ENCODE measurements around the gene ATP6V0A1.
"Not testable (repeated sequence)": the region's sequence is repeated elsewhere in the genome, so short reads cannot be mapped to it uniquely, and the experiment has no call there.

Gene ATP6V0A1

DNA sequence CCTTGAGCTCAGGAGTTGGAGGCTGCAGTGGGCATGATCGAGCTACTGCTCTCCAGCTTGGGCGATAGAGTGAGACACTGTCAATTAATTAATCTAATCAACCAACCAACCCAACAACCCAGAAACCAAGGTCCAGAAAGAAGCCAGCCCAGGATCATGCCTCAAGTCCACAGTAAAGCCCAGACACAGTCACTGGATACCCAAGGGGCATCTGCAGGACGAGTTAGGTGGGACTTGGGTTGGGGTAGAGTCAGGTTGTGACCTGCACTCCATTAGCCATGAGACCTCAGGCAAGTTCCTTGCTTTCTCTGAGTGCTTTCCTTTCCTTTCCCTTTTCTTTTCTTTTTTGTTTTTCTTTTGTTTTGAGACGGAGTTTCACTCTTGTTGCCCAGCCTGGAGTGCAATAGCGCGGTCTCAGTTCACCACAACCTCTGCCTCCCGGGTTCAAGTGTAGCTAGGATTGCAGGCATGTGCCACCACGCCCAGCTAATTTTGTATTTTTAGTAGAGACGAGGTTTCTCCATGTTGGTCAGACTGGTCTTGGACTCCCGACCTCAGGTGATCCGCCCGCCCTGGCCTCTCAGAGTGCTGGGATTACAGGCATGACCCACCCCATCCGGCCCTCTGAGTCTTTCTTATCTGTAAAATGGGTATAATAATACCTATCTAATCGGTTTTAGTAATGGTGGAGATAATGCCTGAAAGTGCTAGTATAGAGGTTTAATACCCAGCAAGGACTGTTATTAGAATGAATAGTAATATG is 90.5 kb downstream of the ATP6V0A1 start:
- no peak overlapping the region for H3K4me3 ChIP-seq (ENCODE audit: low read depth, low read length)
- in situ Hi-C loops (cut with HindIII; ENCODE audit: low sequenced_read_pairs) = no loop called here
- no peak for TF ChIP-seq CTCF (IDR thresholded peaks at IDR 0.05; ENCODE audit: low read depth, low read length, missing control alignments)
- no peak for DNase-seq (ENCODE audit: low read depth)

GRCh38 chr17:42552736-42553135 is 94.1 kb downstream of the ATP6V0A1 start, which contains the start of gene HSD17B1:
Gene HSD17B1 (plus strand): TSS chr17:42552923. CDS start chr17:42552934, 11 bp downstream.
- in situ Hi-C loops (cut with HindIII; ENCODE audit: low sequenced_read_pairs); DNase-seq (ENCODE audit: low read depth): not testable (repeated sequence)
- peak within 1 kb of the TSS; percentile 75 for H3K4me3 ChIP-seq (ENCODE audit: low read depth, low read length)

- no peak for DNase-seq (ENCODE audit: low read depth)
- peak overlapping the region; percentile 75 for H3K4me3 ChIP-seq (ENCODE audit: low read depth, low read length)
- in situ Hi-C loops (cut with HindIII; ENCODE audit: low sequenced_read_pairs) = no loop called here
- TF ChIP-seq CTCF (IDR thresholded peaks at IDR 0.05; ENCODE audit: low read depth, low read length, missing control alignments) = no peak
These were observed 94.6 kb downstream of the ATP6V0A1 start for GRCh38 chr17:42553161-42553818.

DNA sequence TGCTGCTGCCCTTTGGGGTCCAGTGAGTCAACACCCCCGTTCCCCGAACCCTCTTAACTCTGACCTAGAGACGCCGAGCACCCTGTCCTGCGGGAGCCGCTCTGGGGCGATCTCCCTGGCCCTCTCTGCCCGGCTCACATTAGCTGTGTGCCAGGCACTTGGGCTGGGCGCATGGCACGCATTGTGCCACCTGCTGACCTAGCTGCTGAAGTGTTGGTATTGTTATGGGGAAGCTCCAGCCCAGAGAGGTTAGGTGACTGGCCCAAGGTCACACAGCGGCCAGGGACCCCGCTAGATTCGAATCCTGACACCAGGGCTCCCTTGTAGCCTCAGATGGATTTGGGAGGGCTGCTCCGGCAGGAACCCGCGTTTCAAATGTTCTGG is 95.2 kb downstream of the ATP6V0A1 start:
- no peak for TF ChIP-seq CTCF (IDR thresholded peaks at IDR 0.05; ENCODE audit: low read depth, low read length, missing control alignments)
- H3K4me3 ChIP-seq (ENCODE audit: low read depth, low read length) = peak overlapping the region; percentile 75
- no peak for DNase-seq (ENCODE audit: low read depth)
- in situ Hi-C loops (cut with HindIII; ENCODE audit: low sequenced_read_pairs) = no loop called here

GRCh38 chr17:42554250-42555121 is 95.8 kb downstream of the ATP6V0A1 start:
- in situ Hi-C loops (cut with HindIII; ENCODE audit: low sequenced_read_pairs) = no loop called here
- peak overlapping the region; percentile 75 for H3K4me3 ChIP-seq (ENCODE audit: low read depth, low read length)
- TF ChIP-seq CTCF (IDR thresholded peaks at IDR 0.05; ENCODE audit: low read depth, low read length, missing control alignments) = no peak
- DNase-seq (ENCODE audit: low read depth) = no peak

DNA sequence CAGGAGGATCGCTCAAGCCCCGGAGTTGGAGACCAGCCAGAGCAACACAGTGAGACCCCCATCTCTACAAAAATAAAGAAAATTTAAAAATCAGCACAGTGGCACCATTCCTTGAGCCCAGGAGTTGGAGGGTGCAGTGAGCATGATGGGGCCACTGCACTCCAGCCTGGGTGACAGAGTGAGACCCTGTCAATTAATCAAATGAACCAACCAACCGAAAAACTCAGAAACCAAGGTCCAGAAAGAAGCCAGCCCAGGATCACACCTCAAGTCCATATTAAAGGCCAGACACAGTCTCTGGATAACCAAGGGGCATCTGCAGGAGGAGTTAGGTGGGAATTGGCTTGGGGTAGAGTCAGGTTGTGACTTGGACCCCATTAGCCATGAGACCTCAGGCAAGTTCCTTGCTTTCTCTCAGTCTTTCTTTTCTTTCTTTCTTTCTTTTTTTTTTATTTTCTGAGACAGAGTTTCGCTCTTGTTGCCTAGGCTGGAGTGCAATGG is 96.5 kb downstream of the ATP6V0A1 start:
- no peak for TF ChIP-seq CTCF (IDR thresholded peaks at IDR 0.05; ENCODE audit: low read depth, low read length, missing control alignments)
- no peak for DNase-seq (ENCODE audit: low read depth)
- in situ Hi-C loops (cut with HindIII; ENCODE audit: low sequenced_read_pairs) = no loop called here
- H3K4me3 ChIP-seq (ENCODE audit: low read depth, low read length) = peak overlapping the region; percentile 75

- in situ Hi-C loops (cut with HindIII; ENCODE audit: low sequenced_read_pairs); DNase-seq (ENCODE audit: low read depth); H3K4me3 ChIP-seq (ENCODE audit: low read depth, low read length): not testable (repeated sequence)
These were observed 97.4 kb downstream of the ATP6V0A1 start for GRCh38 chr17:42555961-42556617.
